ENCODE measurements around the gene CDIP1. TPM values are rescaled to one million over a fixed set of nuclear protein-coding genes. Genes with fewer than 3 reads are reported as not detected.

CDIP1 gene
- total and polyA plus RNA-seq, 2 experiments from 2014 or later: 39.2 to 57.6 TPM

DNA sequence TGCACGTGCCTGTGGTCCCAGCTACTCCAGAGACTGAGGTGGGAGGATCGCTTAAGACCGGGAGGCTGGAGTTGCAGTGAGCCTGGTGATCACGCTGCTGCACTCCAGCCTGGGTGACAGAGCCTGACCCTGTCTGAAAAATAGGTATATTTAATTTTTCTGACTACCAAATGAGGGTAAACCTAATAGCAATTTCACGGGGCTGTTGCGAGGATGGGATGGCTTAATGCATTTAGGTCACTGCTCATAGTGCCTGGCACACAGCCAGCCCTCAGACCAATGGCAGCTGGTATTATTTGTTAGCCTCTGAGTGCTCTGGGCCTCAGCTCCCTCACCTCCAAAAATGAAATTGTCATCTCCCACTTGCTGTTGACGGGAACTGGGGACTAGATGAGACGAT lies 5.9 kb upstream of the CDIP1 start:
- ATAC-seq (no peak), DNase-seq (ENCODE audit: low spot score) (no peak)
- H2AFZ ChIP-seq: no peak overlapping the region
- Mint-ChIP-seq H3K27ac (no peak overlapping the region), H3K9me3 (peaks cover 11% of the 10 kb centered on the region), H3K27me3 (ENCODE audit: insufficient read depth, low read depth, poor library complexity) (peaks cover 13% of the 10 kb centered on the region), H3K4me1 (peaks cover 3% of the 10 kb centered on the region; the same call in 1 of the 3 replicates), H3K36me3 (ENCODE audit: low read depth) (peaks cover 11% of the 10 kb centered on the region), H3K4me3 (no peak overlapping the region)
- H3K4me1 ChIP-seq (ENCODE audit: insufficient read depth): no peaks in the 10 kb centered on the region
- TF ChIP-seq ETS1 (IDR thresholded peaks at IDR 0.05) (no peak), STAT1 (IDR thresholded peaks at IDR 0.05; ENCODE audit: unreplicated experiment) (no peak), CTCF (conservative IDR thresholded peaks at IDR 0.05; ENCODE audit: low read depth in 2 of 2) (no peak), NANOG (IDR thresholded peaks at IDR 0.05; ENCODE audit: borderline replicate concordance) (no peak), JUNB (IDR thresholded peaks at IDR 0.05; ENCODE audit: unreplicated experiment) (no peak), EZH2phosphoT487 (IDR thresholded peaks at IDR 0.05; ENCODE audit: unreplicated experiment) (no peak), EZH2 (IDR thresholded peaks at IDR 0.05; ENCODE audit: low read depth, unreplicated experiment) (no peak), ZNF331 (CRISPR knock-in tag; IDR thresholded peaks at IDR 0.05; ENCODE audit: low read depth) (no peak), ZNF114 (CRISPR knock-in tag; IDR thresholded peaks at IDR 0.05) (no peak), CREB1 (CRISPR knock-in tag; IDR thresholded peaks at IDR 0.05; ENCODE audit: low read depth) (no peak), POLR2AphosphoS5 (IDR thresholded peaks at IDR 0.05; ENCODE audit: low read depth) (no peak)
- TF ChIP-seq, protein P1, sequence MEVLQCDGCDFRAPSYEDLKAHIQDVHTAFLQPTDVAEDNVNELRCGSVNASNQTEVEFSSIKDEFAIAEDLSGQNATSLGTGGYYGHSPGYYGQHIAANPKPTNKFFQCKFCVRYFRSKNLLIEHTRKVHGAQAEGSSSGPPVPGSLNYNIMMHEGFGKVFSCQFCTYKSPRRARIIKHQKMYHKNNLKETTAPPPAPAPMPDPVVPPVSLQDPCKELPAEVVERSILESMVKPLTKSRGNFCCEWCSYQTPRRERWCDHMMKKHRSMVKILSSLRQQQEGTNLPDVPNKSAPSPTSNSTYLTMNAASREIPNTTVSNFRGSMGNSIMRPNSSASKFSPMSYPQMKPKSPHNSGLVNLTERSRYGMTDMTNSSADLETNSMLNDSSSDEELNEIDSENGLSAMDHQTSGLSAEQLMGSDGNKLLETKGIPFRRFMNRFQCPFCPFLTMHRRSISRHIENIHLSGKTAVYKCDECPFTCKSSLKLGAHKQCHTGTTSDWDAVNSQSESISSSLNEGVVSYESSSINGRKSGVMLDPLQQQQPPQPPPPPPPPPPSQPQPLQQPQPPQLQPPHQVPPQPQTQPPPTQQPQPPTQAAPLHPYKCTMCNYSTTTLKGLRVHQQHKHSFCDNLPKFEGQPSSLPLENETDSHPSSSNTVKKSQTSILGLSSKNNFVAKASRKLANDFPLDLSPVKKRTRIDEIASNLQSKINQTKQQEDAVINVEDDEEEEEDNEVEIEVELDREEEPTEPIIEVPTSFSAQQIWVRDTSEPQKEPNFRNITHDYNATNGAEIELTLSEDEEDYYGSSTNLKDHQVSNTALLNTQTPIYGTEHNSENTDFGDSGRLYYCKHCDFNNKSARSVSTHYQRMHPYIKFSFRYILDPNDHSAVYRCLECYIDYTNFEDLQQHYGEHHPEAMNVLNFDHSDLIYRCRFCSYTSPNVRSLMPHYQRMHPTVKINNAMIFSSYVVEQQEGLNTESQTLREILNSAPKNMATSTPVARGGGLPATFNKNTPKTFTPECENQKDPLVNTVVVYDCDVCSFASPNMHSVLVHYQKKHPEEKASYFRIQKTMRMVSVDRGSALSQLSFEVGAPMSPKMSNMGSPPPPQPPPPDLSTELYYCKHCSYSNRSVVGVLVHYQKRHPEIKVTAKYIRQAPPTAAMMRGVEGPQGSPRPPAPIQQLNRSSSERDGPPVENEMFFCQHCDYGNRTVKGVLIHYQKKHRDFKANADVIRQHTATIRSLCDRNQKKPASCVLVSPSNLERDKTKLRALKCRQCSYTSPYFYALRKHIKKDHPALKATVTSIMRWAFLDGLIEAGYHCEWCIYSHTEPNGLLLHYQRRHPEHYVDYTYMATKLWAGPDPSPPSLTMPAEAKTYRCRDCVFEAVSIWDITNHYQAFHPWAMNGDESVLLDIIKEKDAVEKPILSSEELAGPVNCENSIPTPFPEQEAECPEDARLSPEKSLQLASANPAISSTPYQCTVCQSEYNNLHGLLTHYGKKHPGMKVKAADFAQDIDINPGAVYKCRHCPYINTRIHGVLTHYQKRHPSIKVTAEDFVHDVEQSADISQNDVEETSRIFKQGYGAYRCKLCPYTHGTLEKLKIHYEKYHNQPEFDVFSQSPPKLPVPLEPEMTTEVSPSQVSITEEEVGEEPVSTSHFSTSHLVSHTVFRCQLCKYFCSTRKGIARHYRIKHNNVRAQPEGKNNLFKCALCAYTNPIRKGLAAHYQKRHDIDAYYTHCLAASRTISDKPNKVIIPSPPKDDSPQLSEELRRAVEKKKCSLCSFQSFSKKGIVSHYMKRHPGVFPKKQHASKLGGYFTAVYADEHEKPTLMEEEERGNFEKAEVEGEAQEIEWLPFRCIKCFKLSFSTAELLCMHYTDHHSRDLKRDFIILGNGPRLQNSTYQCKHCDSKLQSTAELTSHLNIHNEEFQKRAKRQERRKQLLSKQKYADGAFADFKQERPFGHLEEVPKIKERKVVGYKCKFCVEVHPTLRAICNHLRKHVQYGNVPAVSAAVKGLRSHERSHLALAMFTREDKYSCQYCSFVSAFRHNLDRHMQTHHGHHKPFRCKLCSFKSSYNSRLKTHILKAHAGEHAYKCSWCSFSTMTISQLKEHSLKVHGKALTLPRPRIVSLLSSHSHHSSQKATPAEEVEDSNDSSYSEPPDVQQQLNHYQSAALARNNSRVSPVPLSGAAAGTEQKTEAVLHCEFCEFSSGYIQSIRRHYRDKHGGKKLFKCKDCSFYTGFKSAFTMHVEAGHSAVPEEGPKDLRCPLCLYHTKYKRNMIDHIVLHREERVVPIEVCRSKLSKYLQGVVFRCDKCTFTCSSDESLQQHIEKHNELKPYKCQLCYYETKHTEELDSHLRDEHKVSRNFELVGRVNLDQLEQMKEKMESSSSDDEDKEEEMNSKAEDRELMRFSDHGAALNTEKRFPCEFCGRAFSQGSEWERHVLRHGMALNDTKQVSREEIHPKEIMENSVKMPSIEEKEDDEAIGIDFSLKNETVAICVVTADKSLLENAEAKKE (CRISPR knock-in tag; IDR thresholded peaks at IDR 0.05): no peak
- TF ChIP-seq, protein P2, sequence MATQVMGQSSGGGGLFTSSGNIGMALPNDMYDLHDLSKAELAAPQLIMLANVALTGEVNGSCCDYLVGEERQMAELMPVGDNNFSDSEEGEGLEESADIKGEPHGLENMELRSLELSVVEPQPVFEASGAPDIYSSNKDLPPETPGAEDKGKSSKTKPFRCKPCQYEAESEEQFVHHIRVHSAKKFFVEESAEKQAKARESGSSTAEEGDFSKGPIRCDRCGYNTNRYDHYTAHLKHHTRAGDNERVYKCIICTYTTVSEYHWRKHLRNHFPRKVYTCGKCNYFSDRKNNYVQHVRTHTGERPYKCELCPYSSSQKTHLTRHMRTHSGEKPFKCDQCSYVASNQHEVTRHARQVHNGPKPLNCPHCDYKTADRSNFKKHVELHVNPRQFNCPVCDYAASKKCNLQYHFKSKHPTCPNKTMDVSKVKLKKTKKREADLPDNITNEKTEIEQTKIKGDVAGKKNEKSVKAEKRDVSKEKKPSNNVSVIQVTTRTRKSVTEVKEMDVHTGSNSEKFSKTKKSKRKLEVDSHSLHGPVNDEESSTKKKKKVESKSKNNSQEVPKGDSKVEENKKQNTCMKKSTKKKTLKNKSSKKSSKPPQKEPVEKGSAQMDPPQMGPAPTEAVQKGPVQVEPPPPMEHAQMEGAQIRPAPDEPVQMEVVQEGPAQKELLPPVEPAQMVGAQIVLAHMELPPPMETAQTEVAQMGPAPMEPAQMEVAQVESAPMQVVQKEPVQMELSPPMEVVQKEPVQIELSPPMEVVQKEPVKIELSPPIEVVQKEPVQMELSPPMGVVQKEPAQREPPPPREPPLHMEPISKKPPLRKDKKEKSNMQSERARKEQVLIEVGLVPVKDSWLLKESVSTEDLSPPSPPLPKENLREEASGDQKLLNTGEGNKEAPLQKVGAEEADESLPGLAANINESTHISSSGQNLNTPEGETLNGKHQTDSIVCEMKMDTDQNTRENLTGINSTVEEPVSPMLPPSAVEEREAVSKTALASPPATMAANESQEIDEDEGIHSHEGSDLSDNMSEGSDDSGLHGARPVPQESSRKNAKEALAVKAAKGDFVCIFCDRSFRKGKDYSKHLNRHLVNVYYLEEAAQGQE (IDR thresholded peaks at IDR 0.05; ENCODE audit: unreplicated experiment): no peak
- H3K27ac ChIP-seq (ENCODE audit: low read depth): no peak overlapping the region
- H3F3A ChIP-seq (replicated peaks; ENCODE audit: low read depth): peaks cover 2% of the 10 kb centered on the region; the same call in 1 of the 2 replicates
- H3K36me3 ChIP-seq (ENCODE audit: insufficient read depth): no peaks in the 10 kb centered on the region
- H3K79me2 ChIP-seq (replicated peaks; ENCODE audit: insufficient read depth): no peaks in the 10 kb centered on the region
- no peak overlapping the region for H3K4me2 ChIP-seq
- peaks cover 9% of the 10 kb centered on the region for H3K27me3 ChIP-seq (ENCODE audit: insufficient read depth)
- H4K20me1 ChIP-seq (replicated peaks; ENCODE audit: insufficient read depth): no peaks in the 10 kb centered on the region
- H3K4me3 ChIP-seq: no peak overlapping the region
- no peaks in the 10 kb centered on the region for H3K9me2 ChIP-seq (ENCODE audit: insufficient read depth)
